ENCODE data around the gene ARID2. TPM values are rescaled to one million over a fixed set of nuclear protein-coding genes. Genes with fewer than 3 reads are reported as not detected.

The ARID2 gene
- total and polyA plus RNA-seq, 2 of the 4 experiments (the other 2 are of a cell fraction) = 5.4 to 28.1 TPM

GRCh38 chr12:45801625-45802024 lies 72.1 kb downstream of the ARID2 start:
- Histone ChIP-seq H4K20me1 (ENCODE audit: insufficient read depth, low read length) (no peaks in the 10 kb centered on the region; the same call in 1 of the 2 replicates), H3K27me3 (ENCODE audit: control insufficient read depth, insufficient read depth, low read length) (no peaks in the 10 kb centered on the region), H3K4me1 (ENCODE audit: control insufficient read depth, insufficient read depth, low read length) (no peaks in the 10 kb centered on the region), H4K91ac (ENCODE audit: insufficient read depth, low read depth, low read length) (no peak overlapping the region), H3K4ac (ENCODE audit: low read depth, low read length) (no peak overlapping the region), H2AK5ac (ENCODE audit: low read depth, low read length) (no peak overlapping the region), H3K79me1 (ENCODE audit: low read depth in 1 of 2, low read length in 2 of 2) (peaks cover 4 to 23% of the 10 kb centered on the region in 2 experiments; a peak in 3 of 4 replicates), H3K9me1 (ENCODE audit: insufficient read depth, low read length) (no peaks in the 10 kb centered on the region), H2BK20ac (ENCODE audit: low read depth, low read length) (no peak overlapping the region), H3K56ac (ENCODE audit: extremely low read depth, insufficient read depth, low read length) (no peak overlapping the region), H4K5ac (ENCODE audit: low read depth, low read length) (no peak overlapping the region), H3K18ac (ENCODE audit: low read depth, low read length) (no peak overlapping the region), H3K4me2 (ENCODE audit: low read depth, low read length) (no peak overlapping the region), H2BK15ac (ENCODE audit: low read depth, low read length) (no peak overlapping the region), H4K8ac (ENCODE audit: low read depth in 2 of 2, low read length in 2 of 2) (no peak overlapping the region), H3K4me3 (ENCODE audit: insufficient read depth, low read depth, low read length) (no peak overlapping the region), H3K9me3 (ENCODE audit: control insufficient read depth, insufficient read depth, low read length) (no peaks in the 10 kb centered on the region), H2AK9ac (replicated peaks; ENCODE audit: low read depth, low read length, poor library complexity) (no peak overlapping the region), H3K14ac (replicated peaks; ENCODE audit: low read depth, low read length) (no peak overlapping the region), H2BK5ac (ENCODE audit: low read depth, low read length, poor library complexity, severe bottlenecking) (no peak overlapping the region), H3K23ac (ENCODE audit: low read depth, low read length) (no peak overlapping the region), H3K27ac (ENCODE audit: insufficient read depth, low read length) (no peak overlapping the region), H2BK120ac (ENCODE audit: low read depth, low read length) (no peak overlapping the region), H3K36me3 (ENCODE audit: control insufficient read depth, insufficient read depth, low read length) (peaks cover 3% of the 10 kb centered on the region; the same call in 1 of the 2 replicates), H2AFZ (replicated peaks; ENCODE audit: low read length, poor library complexity) (no peak overlapping the region), H3K9ac (ENCODE audit: low read depth, low read length) (no peak overlapping the region)
- no TSS peak for BruUV-seq (replicated peaks)
- WGBS, 2 experiments (ENCODE audit: extremely low coverage in 2 of 2, insufficient read length in 1 of 2) = no CpG with 5 or more reads among the region's 2 CpGs
- no peak for TF ChIP-seq RAD21 (IDR thresholded peaks at IDR 0.05; ENCODE audit: low read length)
- dilution Hi-C loops (cut with HindIII; ENCODE audit: low sequenced_read_pairs, unreplicated experiment) (no loop called here), intact Hi-C loops (cut with micrococcal nuclease) (no loop called here), in situ Hi-C loops (cut with MboI; ENCODE audit: low sequenced_read_pairs) (no loop called here)
- no peak for ATAC-seq (ENCODE audit: low read depth)
- ChIA-PET CTCF (no interaction called here), POLR2A (ENCODE audit: unreplicated experiment) (no interaction called here)
- DNase-seq = no peak
